Naive thymus-derived CD8-positive, alpha-beta T cell (primary cell): Measurements from ENCODE around the gene KCP. TPM values are rescaled to one million over a fixed set of nuclear protein-coding genes. Genes with fewer than 3 reads are reported as not detected.

Source experiments
- ATAC-seq, 2 donors: fragments of 150-1000 bp; cut with Tn5 transposase in 1 of 2; sonication (Bioruptor Pico), chemical (Tn5 transposase) in 1 of 2; 1 replicate in 1 of 2; 2 replicates in 1 of 2; pipeline ENCODE4 v1.10.0; 2021; ENCODE audit warnings: mild to moderate bottlenecking in 2 of 2, moderate library complexity in 2 of 2
- POLR2A ChIA-PET: fragments of 350-600 bp; sonication (Branson Sonifier 250); formaldehyde crosslinking; loops from one replicate; lab custom pipeline; 2021; ENCODE audit warnings: antibody characterized with exemption; lab: Charles Lee
- DNase-seq, 10 donors: peaks; one replicate each; pipeline versions ENCODE4 v3.0.0 to v3.0.0-alpha.2; 2020 to 2022
- H3K27ac Mint-ChIP-seq, 10 donors: one replicate each; pipeline ENCODE4 v1.8.0; 2020 to 2022; ENCODE audit warnings: mild to moderate bottlenecking in 10 of 10, mixed read lengths in 10 of 10, moderate library complexity in 4 of 10, inconsistent platforms in 1 of 10
- H3K27me3 Mint-ChIP-seq, 5 donors: one replicate each; pipeline ENCODE4 v1.8.0; 2021 to 2022; ENCODE audit warnings: mixed read lengths in 5 of 5
- H3K36me3 Mint-ChIP-seq, 3 donors: one replicate each; pipeline ENCODE4 v1.8.0; 2020 to 2022; ENCODE audit warnings: mixed read lengths in 3 of 3, mild to moderate bottlenecking in 2 of 3, inconsistent platforms in 1 of 3
- H3K4me1 Mint-ChIP-seq, 4 donors: one replicate each; pipeline ENCODE4 v1.8.0; 2021 to 2022; ENCODE audit warnings: mixed read lengths in 4 of 4
- H3K4me3 Mint-ChIP-seq, 10 donors: one replicate each; pipeline ENCODE4 v1.8.0; 2020 to 2022; ENCODE audit warnings: mild to moderate bottlenecking in 10 of 10, mixed read lengths in 10 of 10, moderate library complexity in 6 of 10, inconsistent platforms in 1 of 10
- H3K9me3 Mint-ChIP-seq, 9 donors: one replicate each; pipeline ENCODE4 v1.8.0; 2020 to 2022; ENCODE audit warnings: mixed read lengths in 9 of 9, mild to moderate bottlenecking in 3 of 9, inconsistent platforms in 1 of 9, moderate library complexity in 1 of 9
- polyA plus RNA-seq, 3 donors: library from polyadenylated mRNA; unstranded; fragments of 300-500 nt; fragmentation: Illumina TruSeq; gene quantifications; one replicate each; pipeline ENCODE4 v1.2.3, GENCODE V29; 2021
- total RNA-seq, 8 experiments: library from RNA in 2 of 8; stranded (reverse) in 2 of 8; gene quantifications; one replicate each; pipeline ENCODE4 v1.2.3 and lab custom pipeline; 2021 to 2026

The KCP gene
- total and polyA plus RNA-seq, 5 experiments from 2014 or later = 0.29 to 0.33 TPM; not detected in 3

DNA sequence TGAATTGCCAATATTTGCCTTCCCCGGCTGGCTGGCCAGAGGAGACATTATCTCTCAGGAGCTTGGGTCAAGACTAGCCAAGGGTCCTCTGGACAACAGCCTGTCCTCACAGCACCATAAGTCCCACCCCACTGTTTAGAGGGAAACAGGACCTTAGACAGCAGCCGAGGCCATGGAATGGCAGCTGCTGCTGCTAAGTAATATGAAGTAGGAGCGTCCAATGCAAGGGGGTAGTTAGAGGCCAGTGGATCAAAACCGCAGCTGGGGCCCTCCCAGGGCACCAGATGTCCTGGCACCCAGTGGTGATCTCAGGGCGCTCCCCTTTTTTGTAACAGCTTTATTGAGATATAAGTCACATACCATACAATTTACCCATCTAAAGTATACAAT, 12.9 kb upstream of the KCP start:
- no peaks in the 10 kb centered on the region for H3K9me3 Mint-ChIP-seq
- POLR2A ChIA-PET = interaction anchor here (0.6 kb wide), 1 partner anchor 304 kb away, joined by 3 read pairs; no protein-coding TSS in a partner anchor
- no peak overlapping the region for H3K27ac Mint-ChIP-seq

DNA sequence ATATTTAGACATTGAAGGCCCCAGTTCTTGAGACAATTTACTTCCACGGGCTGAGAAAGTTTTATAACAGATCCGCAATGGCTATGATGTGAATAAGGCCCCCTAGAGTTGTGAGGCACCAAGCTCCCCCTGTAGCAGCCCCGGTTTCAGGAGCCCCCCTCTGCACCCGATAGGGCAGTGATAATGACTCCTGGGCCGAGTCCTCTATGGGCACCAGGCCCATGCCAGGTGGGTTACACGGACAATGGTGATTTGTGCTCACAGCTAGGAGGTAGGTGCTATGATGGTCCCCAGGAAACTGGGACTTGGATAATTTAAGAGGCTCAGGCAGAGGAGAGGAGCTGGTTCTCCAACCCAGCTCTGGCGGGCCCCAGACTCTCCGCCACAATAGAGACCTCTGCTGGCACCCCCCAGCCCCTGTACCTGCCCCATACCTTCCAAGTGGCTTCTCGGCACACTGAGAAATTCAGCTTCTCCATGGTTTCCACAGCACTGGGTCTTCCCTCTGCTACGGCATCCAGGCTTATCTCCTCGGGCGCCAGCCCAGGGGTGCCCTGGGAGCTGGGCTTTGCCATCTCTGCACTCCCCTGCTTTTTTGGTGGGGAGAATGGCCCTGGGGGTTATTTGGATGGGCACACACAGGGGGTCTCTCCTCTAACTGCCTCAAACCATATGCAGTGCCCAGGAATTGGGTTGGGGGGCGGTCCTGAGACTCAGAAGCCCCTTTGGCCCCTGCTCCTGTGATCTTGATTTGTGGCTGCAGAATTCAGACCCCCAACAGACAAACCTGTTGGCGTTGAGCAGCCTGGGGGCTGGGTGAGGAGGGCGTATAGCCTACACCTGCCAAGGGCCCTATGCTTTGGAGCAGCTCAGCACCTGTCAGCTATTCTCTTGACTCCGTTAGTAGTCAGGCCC, 12.2 kb upstream of the KCP start:
- no peak overlapping the region for H3K27ac Mint-ChIP-seq
- peaks cover 11 to 51% (median 17%) of the 10 kb centered on the region in 5 donors for H3K27me3 Mint-ChIP-seq
- no peaks in the 10 kb centered on the region for H3K4me1 Mint-ChIP-seq
- ATAC-seq = no peak
- no peaks in the 10 kb centered on the region for H3K9me3 Mint-ChIP-seq
- H3K4me3 Mint-ChIP-seq = no peak overlapping the region
- H3K36me3 Mint-ChIP-seq = no peaks in the 10 kb centered on the region
- DNase-seq = no peak
- POLR2A ChIA-PET = interaction anchor here (0.6 kb wide), 1 partner anchor 304 kb away, joined by 3 read pairs; no protein-coding TSS in a partner anchor

More for the DNA sequence above, 12.9 kb upstream of the KCP start:
- ATAC-seq (no peak), DNase-seq (no peak)
- Mint-ChIP-seq H3K4me1 (no peaks in the 10 kb centered on the region), H3K27me3 (peaks cover 6 to 50% (median 14%) of the 10 kb centered on the region in 5 donors), H3K4me3 (no peak overlapping the region), H3K36me3 (no peaks in the 10 kb centered on the region)

DNA sequence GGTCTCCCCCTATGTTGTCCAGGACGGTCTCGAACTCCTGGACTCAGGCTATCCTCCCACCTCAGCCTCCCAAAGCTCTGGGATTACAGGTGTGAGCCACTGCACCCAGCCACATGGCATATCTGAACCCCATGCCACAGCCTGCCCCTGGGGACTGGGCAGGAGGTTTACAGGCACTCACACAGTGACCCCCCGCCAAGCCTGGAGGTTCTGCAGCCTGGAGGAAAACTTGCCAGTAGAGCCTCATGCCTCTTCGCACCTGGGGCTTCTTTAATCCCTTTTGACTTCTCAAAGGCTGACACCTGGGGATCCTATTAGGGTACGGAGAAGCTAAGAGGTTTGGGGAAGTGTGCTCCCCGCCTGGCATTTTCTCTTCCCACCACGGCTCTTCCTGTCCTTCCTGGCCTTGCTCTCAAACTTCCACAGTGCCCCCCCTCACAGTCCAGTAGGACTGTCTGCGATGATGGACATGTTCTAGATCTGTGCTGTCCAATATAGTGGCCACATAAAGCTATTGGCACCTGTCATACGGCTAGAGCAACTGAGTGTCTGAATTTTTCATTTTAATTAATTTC, 11.4 kb upstream of the KCP start:
- H3K4me3 Mint-ChIP-seq = no peak overlapping the region
- no peaks in the 10 kb centered on the region for H3K4me1 Mint-ChIP-seq
- DNase-seq (no peak), ATAC-seq (no peak)
- H3K36me3 Mint-ChIP-seq = no peaks in the 10 kb centered on the region
- H3K27ac Mint-ChIP-seq = no peak overlapping the region
- POLR2A ChIA-PET = no interaction called here
- no peaks in the 10 kb centered on the region for H3K9me3 Mint-ChIP-seq
- peaks cover 12 to 56% (median 23%) of the 10 kb centered on the region in 5 donors for H3K27me3 Mint-ChIP-seq

DNA sequence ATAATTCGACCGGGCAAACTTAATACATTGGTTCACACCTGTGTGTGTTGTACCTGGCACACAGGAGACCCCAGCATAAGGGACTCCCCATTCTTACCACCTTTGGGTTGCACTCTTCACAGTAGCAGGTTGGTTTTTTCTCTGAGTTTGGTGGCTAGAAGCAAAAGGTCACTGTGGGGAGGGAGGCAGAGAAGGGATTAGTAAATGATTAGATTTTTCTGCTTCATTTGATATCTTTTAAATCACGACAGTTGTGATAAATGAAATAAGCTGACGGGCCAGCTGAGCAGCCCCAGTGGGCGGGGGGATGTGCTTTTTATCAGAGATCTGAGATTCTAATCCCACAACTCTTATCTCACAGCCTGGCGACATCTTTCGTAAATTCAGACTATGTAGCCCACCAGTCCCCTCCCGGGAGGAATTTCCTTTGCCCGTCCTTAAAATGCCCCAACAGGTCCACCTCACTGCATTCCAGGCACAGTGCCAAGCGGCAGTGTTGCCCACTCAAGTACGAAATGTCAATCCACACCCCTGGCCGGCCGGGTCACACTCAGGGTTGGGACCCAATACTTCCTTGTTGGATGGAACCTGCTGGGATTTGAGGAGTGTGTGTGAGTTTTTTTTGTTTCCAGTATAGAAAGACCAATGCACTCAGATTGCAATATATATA, 10.5 kb upstream of the KCP start:
- Mint-ChIP-seq H3K27me3 (peaks cover 17 to 64% (median 31%) of the 10 kb centered on the region in 5 donors), H3K4me1 (peaks cover 0 to 1% (median 0%) of the 10 kb centered on the region in 4 donors), H3K36me3 (no peaks in the 10 kb centered on the region), H3K9me3 (no peaks in the 10 kb centered on the region), H3K4me3 (no peak overlapping the region), H3K27ac (no peak overlapping the region)
- DNase-seq = no peak
- no peak for ATAC-seq
- POLR2A ChIA-PET = no interaction called here

DNA sequence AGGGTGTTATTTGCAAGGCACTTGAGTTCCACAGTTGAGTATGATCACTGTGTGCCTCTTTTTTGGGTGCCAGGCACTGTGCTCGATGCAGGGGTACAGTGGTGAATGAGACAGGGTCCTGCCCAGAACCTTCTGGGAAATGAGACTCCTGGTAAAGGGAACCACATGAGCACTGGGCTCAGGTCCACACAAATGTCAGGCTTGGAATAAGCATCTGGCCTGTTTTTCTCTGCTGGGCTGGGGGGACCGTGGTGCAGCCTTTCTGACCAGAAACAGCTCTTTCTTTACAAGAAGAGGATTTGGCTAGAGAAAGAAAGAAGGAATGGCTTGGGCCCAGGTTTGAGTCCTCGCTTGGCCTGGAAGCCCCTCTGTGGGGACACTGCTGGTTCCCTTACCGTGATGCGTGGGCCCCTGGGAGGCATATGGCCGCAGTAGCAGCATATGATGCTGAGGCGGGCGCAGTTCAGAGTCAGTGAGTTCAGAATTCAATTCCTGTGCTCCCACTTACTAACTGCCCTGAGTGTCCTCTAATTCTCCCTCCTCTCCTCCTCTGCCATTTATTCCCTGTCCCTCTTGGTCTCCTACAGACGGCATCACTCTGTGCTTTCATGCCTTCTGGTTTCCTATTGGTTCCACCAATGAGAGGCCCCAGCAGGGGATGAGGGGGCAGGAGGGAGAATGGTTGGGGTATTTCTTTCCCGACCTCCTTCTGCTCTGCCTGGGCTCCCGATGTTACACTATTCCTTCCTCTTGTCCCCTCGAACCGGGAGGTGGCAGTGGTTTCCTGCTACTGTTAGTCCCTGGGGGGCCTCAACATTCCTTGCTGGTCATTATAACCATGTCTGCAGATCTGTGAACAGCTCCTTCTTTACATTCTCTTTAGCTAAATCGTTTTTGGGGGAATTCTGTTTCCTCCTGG, 9.6 kb upstream of the KCP start:
- no peaks in the 10 kb centered on the region for H3K36me3 Mint-ChIP-seq
- POLR2A ChIA-PET = no interaction called here
- no peak overlapping the region for H3K27ac Mint-ChIP-seq
- peaks cover 4 to 6% (median 5%) of the 10 kb centered on the region in 4 donors for H3K4me1 Mint-ChIP-seq
- no peaks in the 10 kb centered on the region for H3K9me3 Mint-ChIP-seq
- ATAC-seq = no peak
- H3K4me3 Mint-ChIP-seq = no peak overlapping the region
- H3K27me3 Mint-ChIP-seq = peaks cover 21 to 71% (median 36%) of the 10 kb centered on the region in 5 donors
- no peak for DNase-seq

DNA sequence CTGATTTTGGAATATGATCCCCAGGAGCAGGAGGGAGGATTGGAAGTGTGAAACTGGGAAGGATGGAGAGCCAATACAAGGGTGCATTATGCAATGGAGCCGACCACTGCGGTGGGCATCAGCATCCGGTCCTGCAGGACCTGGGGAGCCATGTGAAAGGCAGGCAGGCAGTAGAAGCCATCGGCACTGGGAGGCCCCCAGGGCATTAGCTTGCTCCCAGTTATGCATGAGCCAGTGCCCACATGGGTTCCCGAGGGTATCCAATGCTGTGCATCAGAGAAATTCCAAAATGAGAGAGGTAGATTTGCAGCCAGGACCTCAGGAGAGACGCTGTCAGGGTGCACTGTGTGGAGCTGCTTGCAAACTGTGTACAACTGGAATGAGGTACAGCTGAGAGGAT, 8.7 kb upstream of the KCP start:
- POLR2A ChIA-PET = no interaction called here
- H3K4me1 Mint-ChIP-seq = peaks cover 4 to 9% (median 7%) of the 10 kb centered on the region in 4 donors
- no peak overlapping the region for H3K4me3 Mint-ChIP-seq
- no peaks in the 10 kb centered on the region for H3K36me3 Mint-ChIP-seq
- peaks cover 22 to 79% (median 43%) of the 10 kb centered on the region in 5 donors for H3K27me3 Mint-ChIP-seq
- DNase-seq (peak in 1 of 10 donors; percentile 10), ATAC-seq (no peak)
- H3K27ac Mint-ChIP-seq = peak overlapping the region in 1 of 10 donors; percentile 42
- H3K9me3 Mint-ChIP-seq = no peaks in the 10 kb centered on the region

DNA sequence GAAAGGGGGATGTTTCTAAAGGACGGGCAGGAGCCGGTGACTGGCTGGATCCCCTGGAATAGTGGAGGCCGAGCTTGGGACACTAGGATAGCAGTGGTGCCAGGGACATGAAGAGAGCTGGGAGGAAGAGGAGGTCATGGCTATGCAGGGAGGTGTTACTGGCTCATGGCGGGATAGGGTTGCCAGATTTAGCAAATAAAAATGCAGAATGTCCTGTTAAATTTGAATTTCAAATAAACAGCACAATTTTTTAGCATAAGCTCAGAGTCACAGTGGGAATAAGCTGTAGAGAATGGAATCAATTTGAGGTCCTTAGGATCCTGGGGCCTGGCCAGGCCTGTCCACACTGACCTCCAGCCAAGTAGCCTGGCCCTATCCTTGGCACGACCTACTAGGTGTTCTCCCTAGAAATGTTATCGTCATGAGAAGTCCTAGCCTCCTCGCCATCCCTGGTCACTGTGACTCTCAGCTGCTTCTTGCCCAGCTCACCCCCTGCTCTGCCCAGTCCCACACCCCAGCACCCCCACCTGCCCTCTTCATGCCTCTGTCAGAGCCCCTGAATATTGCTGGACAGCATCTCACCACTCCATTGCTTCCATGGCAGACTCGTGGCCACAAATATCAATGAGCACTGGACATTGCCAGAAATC, 7.6 kb upstream of the KCP start:
- ATAC-seq (no peak), DNase-seq (no peak)
- Mint-ChIP-seq H3K36me3 (no peaks in the 10 kb centered on the region), H3K27me3 (peaks cover 24 to 83% (median 47%) of the 10 kb centered on the region in 5 donors), H3K4me3 (no peak overlapping the region), H3K4me1 (peaks cover 4 to 13% (median 9%) of the 10 kb centered on the region in 4 donors), H3K27ac (no peak overlapping the region), H3K9me3 (no peaks in the 10 kb centered on the region)
- POLR2A ChIA-PET = no interaction called here

DNA sequence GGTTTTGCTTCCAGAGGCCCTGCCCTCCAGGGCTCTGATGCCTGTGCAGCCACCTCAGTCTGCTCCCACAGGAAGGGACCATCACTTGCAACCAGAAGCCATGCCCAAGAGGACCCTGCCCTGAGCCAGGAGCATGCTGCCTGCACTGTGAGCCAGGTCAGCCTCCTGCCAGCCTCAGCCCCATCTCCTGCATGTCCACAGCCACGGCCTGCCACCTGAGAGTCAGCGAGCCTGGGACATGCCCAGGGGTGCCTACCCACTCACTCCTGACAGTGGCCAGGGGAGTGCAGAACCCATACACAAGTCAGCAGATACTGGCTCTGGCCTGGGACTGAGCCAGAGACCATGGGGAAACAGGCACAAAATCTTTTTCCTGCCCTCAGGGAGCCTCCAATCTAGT, 6.6 kb upstream of the KCP start:
- DNase-seq = no peak
- POLR2A ChIA-PET = no interaction called here

DNA sequence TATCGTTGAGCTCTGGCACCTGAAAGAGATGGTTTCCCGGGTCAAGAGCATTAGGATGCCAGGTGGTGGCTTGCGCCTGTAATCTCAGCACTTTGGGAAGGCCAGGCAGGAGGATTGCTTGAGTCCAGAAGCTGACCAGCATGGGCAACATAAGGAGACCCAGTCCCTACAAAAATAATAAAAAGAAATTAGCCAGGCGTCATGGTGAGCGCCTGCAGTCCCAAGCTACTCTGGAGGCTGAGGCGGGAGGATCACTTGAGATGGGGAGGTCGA, 6.1 kb upstream of the KCP start:
- H3K9me3 Mint-ChIP-seq = no peaks in the 10 kb centered on the region

More for the DNA sequence above, 6.6 kb upstream of the KCP start:
- Mint-ChIP-seq H3K9me3 (no peaks in the 10 kb centered on the region), H3K27ac (no peak overlapping the region), H3K36me3 (no peaks in the 10 kb centered on the region), H3K27me3 (peaks cover 26 to 79% (median 49%) of the 10 kb centered on the region in 5 donors), H3K4me3 (peak overlapping the region in 1 of 10 donors; percentile 43), H3K4me1 (peaks cover 4 to 13% (median 9%) of the 10 kb centered on the region in 4 donors)
- no peak for ATAC-seq

DNA sequence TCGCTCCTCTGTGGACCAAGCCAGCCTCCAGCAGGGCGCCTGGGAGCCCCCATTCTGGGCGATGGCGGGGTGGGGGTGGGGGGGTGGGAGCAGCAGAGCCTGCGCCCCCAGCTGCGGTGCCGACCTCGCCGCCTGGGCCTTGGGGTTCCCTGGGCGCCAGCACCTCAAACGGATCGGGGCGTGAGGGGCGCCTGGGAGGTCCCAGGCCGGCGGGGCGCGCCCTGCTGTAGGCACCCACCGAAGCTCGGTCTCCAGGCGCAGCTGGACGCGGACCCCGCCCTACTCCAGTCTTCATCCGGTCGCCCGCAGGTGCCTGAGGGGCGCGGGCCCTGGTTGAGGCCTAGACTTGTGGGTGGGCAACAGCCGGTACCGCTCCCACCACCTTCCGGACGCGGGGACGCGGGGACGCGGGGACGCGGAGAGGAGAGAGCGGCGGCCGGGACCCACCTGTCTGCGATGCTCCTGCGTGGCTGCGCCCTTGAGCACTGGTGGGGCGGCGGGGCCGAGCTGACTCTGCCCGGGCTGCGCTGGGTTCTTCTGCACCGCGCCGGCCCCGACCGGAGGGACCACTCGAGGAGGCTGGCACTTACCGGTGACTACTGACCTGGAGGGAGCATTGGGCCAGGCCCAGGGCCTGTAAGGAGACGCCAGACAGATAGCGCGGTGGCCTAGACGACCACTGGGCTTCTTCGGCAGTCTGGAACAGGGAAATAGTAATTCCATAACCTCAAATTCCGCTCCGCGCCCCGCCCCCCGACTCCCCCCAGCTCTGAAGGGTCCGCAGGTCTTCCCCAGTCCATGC, 5.5 kb upstream of the KCP start:
- H3K27me3 Mint-ChIP-seq = peaks cover 27 to 84% (median 54%) of the 10 kb centered on the region in 5 donors
- POLR2A ChIA-PET = no interaction called here
- no peaks in the 10 kb centered on the region for H3K36me3 Mint-ChIP-seq

More for the DNA sequence above, 6.1 kb upstream of the KCP start:
- Mint-ChIP-seq H3K27me3 (peaks cover 27 to 80% (median 50%) of the 10 kb centered on the region in 5 donors), H3K4me3 (peak overlapping the region in 4 of 10 donors; percentile 22 to 50 (median 46)), H3K4me1 (peaks cover 4 to 13% (median 9%) of the 10 kb centered on the region in 4 donors), H3K27ac (no peak overlapping the region), H3K36me3 (no peaks in the 10 kb centered on the region)
- POLR2A ChIA-PET = no interaction called here
- no peak for ATAC-seq
- no peak for DNase-seq

DNA sequence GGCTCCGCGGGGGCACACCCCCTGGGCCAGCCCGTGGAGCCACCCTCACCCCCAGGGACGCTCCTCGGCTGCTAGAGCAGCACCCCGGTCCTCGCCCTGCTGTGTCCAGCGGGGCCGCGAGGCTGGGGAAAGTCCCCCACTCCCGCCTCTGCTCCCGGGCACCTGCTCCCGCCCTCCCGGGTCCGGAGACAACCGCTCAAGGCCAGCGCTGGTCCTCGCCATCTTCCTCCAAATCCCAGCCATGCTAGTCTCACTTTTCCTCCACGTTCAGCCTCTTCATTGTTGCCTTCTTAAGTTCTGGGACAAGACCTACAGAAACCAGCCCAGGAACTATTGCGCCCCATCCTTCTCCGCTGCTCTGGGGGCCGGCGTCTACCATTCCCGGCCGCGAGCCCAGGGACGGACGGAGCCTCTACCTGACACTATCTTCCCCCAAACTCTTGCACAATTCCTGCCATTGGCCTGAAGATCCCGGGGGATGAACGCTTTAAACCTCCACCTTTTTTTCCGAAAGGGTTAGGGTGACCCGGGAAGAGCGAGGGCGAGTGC, 4.8 kb upstream of the KCP start:
- Mint-ChIP-seq H3K9me3 (no peaks in the 10 kb centered on the region), H3K27ac (peak overlapping the region in 1 of 10 donors; percentile 34), H3K36me3 (no peaks in the 10 kb centered on the region), H3K4me3 (peak overlapping the region; percentile 41 to 87 (median 74)), H3K27me3 (peaks cover 29 to 84% (median 51%) of the 10 kb centered on the region in 5 donors), H3K4me1 (peaks cover 4 to 13% (median 9%) of the 10 kb centered on the region in 4 donors)
- POLR2A ChIA-PET = no interaction called here
- no peak for DNase-seq
- no peak for ATAC-seq

More for the DNA sequence above, 5.5 kb upstream of the KCP start:
- Mint-ChIP-seq H3K4me1 (peaks cover 4 to 13% (median 9%) of the 10 kb centered on the region in 4 donors), H3K4me3 (peak overlapping the region in 6 of 10 donors; percentile 48 to 87 (median 70)), H3K9me3 (no peaks in the 10 kb centered on the region), H3K27ac (no peak overlapping the region)
- ATAC-seq = peak in 1 of 2 donors; percentile 42
- DNase-seq = no peak
